Thyroid gland (tissue), 4 donors: ENCODE data around the gene ARRDC5. TPM values are rescaled to one million over a fixed set of nuclear protein-coding genes. Genes with fewer than 3 reads are reported as not detected.

Experiments
- DNase-seq, 2 donors: peaks; one replicate each; pipeline ENCODE4 v3.0.0-alpha.2; 2019
- H3K27ac ChIP-seq, 3 donors: fragments of 200-600 bp; sonication (generic); 1 replicate in 2 of 3; 2 replicates in 1 of 3; pipeline ENCODE4 v1.5.1; 2016 to 2019; ENCODE audit warnings: mild to moderate bottlenecking in 1 of 3, moderate library complexity in 1 of 3
- H3K27me3 ChIP-seq: fragments of 200-600 bp; sonication (generic); one replicate; pipeline ENCODE4 v1.5.1; 2019
- H3K36me3 ChIP-seq, 2 donors: fragments of 200-600 bp; sonication (generic); one replicate each; pipeline ENCODE4 v1.5.1; 2016 to 2019
- H3K4me1 ChIP-seq, 2 donors: fragments of 200-600 bp; sonication (generic); one replicate each; pipeline ENCODE4 v1.5.1; 2017 to 2019
- H3K4me3 ChIP-seq, 3 donors: fragments of 200-600 bp; sonication (generic); replicated peaks in 1 of 3; 1 replicate in 2 of 3; 2 replicates in 1 of 3; pipeline ENCODE4 v1.5.1; 2016; ENCODE audit warnings: mild to moderate bottlenecking in 1 of 3
- H3K9me3 ChIP-seq: fragments of 200-600 bp; sonication (generic); one replicate; pipeline ENCODE4 v1.5.1; 2017
- POLR2A ChIP-seq, 2 donors: fragments of 450-650 bp; IDR thresholded peaks; one replicate each; pipeline ENCODE4 v1.6.1; 2017; ENCODE audit warnings: antibody characterized with exemption in 2 of 2, mild to moderate bottlenecking in 2 of 2, moderate library complexity in 1 of 2
- WGBS, 2 donors: methylation state at CpG; one replicate each; pipeline ENCODE4 v1.1.5; 2017; 5-methylcytosine and 5-hydroxymethylcytosine counted together
- intact Hi-C: fragments of 100-400 bp; cut with DNase I; formaldehyde crosslinking; loops from one replicate; pipeline ENCODE4 v1.15.1; 2023
- total RNA-seq, 4 donors: library from RNA; depleted of rRNA; stranded (reverse); fragments of >200 nt; gene quantifications; one replicate each; pipeline ENCODE4 v1.2.3, GENCODE V29; 2016
- TF ChIP-seq, protein P1 (sequence below), 6 experiments: fragments of 200-600 bp in 3 of 6; fragments of 450-650 bp in 3 of 6; sonication (generic) in 3 of 6; IDR thresholded peaks; one replicate each; pipeline ENCODE4 v1.5.1; 2016 to 2019; ENCODE audit warnings: antibody characterized with exemption in 6 of 6, mild to moderate bottlenecking in 2 of 6, inconsistent platforms in 1 of 6, moderate library complexity in 1 of 6

Gene ARRDC5
- total RNA-seq, 4 donors from 2014 or later: not detected

DNA sequence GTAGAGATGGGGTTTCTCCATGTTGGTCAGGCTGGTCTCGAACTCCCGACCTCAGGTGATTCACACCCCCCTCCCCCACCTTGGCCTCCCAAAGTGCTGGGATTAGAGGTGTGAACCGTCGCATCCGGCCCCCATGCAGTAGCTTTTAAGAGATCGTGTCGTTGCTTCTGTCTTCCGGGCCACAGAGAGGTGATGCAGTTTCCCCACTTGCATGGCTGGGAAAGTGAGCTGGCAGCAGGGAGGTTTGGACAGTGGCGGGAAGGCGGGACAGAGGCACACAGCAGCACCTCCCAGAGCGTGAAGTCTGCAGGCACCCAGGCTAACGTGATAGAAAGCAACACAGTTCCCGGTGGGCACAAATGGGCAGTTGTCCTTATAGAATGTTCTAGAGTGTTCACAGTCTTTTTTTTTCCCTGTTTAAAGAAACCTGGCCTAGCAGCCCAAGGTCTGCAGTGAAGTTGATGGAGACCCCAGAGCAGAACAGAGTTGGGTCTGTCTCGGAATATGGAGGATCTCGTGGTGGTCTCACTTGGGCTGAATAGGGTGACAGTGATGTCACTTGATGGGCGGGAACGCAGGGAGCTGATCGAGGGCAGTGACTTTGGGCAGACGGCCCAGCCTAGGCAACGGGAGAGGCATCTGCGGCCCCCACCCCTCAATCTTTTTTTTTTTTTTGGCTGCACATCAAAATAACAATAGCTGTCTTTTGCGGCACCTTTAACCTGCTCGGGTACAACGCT, 11.5 kb upstream of the ARRDC5 start:
- 85 to 91% methylated on average over 24 of the region's 24 CpGs for WGBS, 2 donors
- peaks cover 11 to 25% of the 10 kb centered on the region in 2 donors for H3K4me1 ChIP-seq
- H3K27me3 ChIP-seq: no peaks in the 10 kb centered on the region
- no peak for DNase-seq
- H3K36me3 ChIP-seq: no peaks in the 10 kb centered on the region
- no peak overlapping the region for H3K4me3 ChIP-seq
- intact Hi-C loops: no loop called here
- H3K27ac ChIP-seq: no peak overlapping the region
- TF ChIP-seq, protein P1, sequence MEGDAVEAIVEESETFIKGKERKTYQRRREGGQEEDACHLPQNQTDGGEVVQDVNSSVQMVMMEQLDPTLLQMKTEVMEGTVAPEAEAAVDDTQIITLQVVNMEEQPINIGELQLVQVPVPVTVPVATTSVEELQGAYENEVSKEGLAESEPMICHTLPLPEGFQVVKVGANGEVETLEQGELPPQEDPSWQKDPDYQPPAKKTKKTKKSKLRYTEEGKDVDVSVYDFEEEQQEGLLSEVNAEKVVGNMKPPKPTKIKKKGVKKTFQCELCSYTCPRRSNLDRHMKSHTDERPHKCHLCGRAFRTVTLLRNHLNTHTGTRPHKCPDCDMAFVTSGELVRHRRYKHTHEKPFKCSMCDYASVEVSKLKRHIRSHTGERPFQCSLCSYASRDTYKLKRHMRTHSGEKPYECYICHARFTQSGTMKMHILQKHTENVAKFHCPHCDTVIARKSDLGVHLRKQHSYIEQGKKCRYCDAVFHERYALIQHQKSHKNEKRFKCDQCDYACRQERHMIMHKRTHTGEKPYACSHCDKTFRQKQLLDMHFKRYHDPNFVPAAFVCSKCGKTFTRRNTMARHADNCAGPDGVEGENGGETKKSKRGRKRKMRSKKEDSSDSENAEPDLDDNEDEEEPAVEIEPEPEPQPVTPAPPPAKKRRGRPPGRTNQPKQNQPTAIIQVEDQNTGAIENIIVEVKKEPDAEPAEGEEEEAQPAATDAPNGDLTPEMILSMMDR (IDR thresholded peaks at IDR 0.05): no peak
- TF ChIP-seq POLR2A (IDR thresholded peaks at IDR 0.05): no peak
- H3K9me3 ChIP-seq: no peaks in the 10 kb centered on the region

DNA sequence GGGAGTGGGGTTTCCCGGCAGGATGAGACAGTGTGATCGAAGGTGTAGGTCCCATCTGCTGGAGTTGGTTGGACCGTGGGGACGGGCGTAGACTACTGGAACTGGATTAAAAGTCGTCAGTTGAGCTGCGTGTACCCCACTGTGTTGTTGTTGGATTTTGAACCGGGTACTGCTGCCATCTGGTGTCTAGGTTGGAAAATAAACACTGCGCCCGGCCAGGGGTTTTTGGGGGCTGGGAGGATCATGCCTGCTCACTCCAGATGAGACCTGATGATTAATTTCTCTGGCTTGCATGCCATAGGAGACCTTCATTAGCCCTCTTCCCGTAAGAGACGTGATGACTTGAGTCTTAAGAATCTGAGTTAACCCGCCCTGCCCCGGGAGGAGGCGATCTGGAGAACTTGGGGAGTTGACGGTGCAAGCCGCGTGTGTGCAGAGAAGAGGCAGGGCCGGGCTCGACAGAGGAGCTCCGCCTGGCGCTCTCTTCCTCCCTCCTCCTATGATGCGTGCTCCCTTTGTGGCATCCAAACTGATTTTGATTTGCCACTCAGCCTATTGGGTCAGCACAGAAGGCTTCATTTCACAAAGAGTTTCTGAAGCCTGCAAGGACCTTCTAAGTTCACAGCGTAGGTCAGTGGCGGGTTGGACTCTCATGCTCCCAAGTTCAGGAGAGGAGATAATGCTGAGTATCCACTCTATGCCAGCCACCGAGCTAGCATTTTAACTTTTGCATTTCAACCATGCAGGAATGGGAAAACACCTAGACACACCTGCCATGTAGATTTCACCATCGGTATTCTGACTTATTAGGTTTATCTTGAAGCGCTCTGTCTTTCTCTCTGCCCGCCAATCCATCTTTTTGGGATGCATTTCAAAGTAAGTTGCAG, 9.3 kb upstream of the ARRDC5 start:
- intact Hi-C loops: loop anchor here (2.0 kb wide), 2 partner anchors 101 to 121 kb away; no protein-coding TSS in a partner anchor
- H3K27me3 ChIP-seq: no peaks in the 10 kb centered on the region
- H3K27ac ChIP-seq: no peak overlapping the region

DNA sequence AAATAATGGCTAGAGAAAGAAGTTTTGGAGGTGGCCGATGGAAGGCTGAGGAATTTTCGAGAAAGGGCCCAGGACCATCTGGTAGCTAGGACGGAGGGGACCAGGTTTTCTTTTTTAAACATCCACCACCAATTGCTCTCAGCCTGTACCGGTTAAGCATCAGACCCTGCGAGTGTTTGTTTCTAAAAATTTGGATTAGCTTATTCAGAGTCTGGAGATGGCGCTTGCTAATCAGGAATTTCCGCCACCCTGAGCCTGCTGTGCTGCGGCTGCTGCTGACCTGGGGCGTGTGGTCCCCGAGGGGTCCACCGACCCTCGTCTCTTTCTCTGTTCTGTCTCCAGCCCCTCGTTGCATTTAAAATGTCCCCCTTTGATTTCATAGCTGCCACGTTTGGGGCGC, 8.6 kb upstream of the ARRDC5 start:
- Histone ChIP-seq H3K9me3 (no peaks in the 10 kb centered on the region), H3K36me3 (no peaks in the 10 kb centered on the region), H3K27me3 (no peaks in the 10 kb centered on the region), H3K4me1 (peaks cover 13 to 27% of the 10 kb centered on the region in 2 donors), H3K27ac (no peak overlapping the region), H3K4me3 (no peak overlapping the region)
- DNase-seq: no peak
- 54 to 66% methylated on average over 15 of the region's 15 CpGs for WGBS, 2 donors
- TF ChIP-seq, protein P1 (IDR thresholded peaks at IDR 0.05): no peak
- TF ChIP-seq POLR2A (IDR thresholded peaks at IDR 0.05): no peak
- intact Hi-C loops: loop anchor here (2.0 kb wide), 2 partner anchors 101 to 121 kb away; no protein-coding TSS in a partner anchor

More for the DNA sequence above, 9.3 kb upstream of the ARRDC5 start:
- Histone ChIP-seq H3K9me3 (no peaks in the 10 kb centered on the region), H3K4me1 (peaks cover 13 to 27% of the 10 kb centered on the region in 2 donors), H3K36me3 (no peaks in the 10 kb centered on the region), H3K4me3 (no peak overlapping the region)
- TF ChIP-seq, protein P1 (IDR thresholded peaks at IDR 0.05): peak in 4 of 6 experiments; percentile 46 to 72 (median 64)
- TF ChIP-seq POLR2A (IDR thresholded peaks at IDR 0.05): no peak
- peak; percentile 51 to 54 for DNase-seq
- 31 to 35% methylated on average over 27 to 29 of the region's 29 CpGs for WGBS, 2 donors

DNA sequence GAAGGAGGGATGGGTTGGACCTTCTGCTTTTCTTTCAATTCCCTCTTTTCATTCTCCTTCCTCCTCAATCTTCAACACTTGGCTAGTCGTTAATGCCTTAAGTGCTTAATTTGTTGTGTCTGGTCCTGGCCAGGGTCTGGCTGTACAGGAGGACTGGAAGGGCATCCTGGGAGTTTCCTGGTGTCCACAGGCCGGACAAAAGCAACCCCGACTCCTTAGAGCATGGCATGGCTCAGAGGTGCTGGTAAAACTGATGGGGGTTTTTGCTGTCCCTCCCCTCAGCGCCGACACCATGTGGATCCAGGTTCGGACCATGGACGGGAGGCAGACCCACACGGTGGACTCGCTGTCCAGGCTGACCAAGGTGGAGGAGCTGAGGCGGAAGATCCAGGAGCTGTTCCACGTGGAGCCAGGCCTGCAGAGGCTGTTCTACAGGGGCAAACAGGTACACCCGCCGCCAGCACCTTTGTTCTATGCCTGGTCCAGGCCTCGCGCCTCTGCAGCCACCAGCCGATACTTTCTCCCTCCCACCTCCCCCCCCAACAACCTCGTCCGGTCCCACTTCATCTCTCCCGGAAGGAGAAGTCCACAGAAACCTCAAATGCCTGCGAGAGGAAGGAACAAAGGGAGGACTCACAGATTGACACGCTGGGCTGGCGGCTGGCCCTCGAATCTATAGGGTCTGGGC, 8.0 kb upstream of the ARRDC5 start:
- Histone ChIP-seq H3K27me3 (no peaks in the 10 kb centered on the region), H3K9me3 (no peaks in the 10 kb centered on the region), H3K36me3 (no peaks in the 10 kb centered on the region), H3K4me1 (peaks cover 13 to 27% of the 10 kb centered on the region in 2 donors), H3K4me3 (peak overlapping the region in 1 of 3 donors; percentile 51), H3K27ac (no peak overlapping the region)
- no peak for TF ChIP-seq POLR2A (IDR thresholded peaks at IDR 0.05)
- TF ChIP-seq, protein P1 (IDR thresholded peaks at IDR 0.05): no peak
- DNase-seq: no peak
- intact Hi-C loops: loop anchor here (2.0 kb wide), 2 partner anchors 100 to 122 kb away; no protein-coding TSS in a partner anchor
- 32 to 47% methylated on average over 9 to 23 of the region's 23 CpGs for WGBS, 2 donors
